AG04449 (cell line): ENCODE results near the gene SLC39A8.

Source experiments
- CTCF ChIA-PET: fragments of 350-600 bp; formaldehyde crosslinking; extraction: SDS; loops from one replicate; lab custom pipeline; 2021; ENCODE audit warnings: antibody characterized with exemption; lab: Yijun Ruan, JAX
- POLR2A ChIA-PET: fragments of 400-600, 350-600 bp; formaldehyde crosslinking; extraction: SDS; loops from one replicate; lab custom pipeline; 2020; ENCODE audit warnings: antibody characterized with exemption, inconsistent platforms; lab: Yijun Ruan, JAX
- DNase-seq: peaks from one replicate; pipeline ENCODE4 v3.0.0-alpha.2; 2010; ENCODE audit warnings: low read depth, low spot score
- H3K4me3 ChIP-seq: 2 replicates; pipeline ENCODE4 v1.5.1; 2011; ENCODE audit warnings: low read depth, mild to moderate bottlenecking, control low read depth, low read length
- CTCF ChIP-seq: IDR thresholded peaks from one replicate; pipeline ENCODE4 v1.5.1; 2011; ENCODE audit warnings: mild to moderate bottlenecking, moderate library complexity, low read length, control low read depth, inconsistent platforms; ENCODE audit not compliant: insufficient read depth; ENCODE audit errors: missing control alignments

The SLC39A8 gene

DNA sequence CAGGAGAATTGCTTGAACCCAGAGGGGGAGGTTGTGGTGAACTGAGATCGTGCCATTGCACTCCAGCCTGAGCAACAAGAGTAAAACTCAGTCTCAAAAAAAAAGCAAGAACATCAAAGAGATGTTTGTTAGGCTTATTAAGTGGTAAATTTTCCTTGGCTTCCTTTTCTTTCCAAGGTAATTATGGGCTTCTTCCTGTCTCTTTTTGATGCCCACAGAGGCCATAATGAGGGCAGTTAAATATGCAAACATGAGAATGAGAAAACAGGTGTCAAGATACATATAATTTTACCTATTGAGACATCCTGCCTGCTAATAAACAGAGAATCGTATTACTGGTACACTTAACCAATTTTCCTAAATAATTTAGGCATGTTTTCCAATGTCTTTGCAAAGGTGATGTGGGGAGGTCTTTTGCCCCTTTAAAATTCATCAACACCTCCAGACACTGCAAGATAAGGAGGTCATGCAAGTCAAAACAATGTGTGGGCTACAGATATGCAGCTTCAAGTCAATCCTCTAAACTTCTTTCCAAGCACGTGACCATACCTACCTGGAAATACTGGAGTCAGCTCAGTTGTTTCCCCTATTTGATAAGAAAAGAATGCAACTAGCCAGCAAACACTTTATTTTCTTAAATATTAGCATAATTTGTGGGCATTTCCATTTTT, 2.7 kb downstream of the SLC39A8 start:
- CTCF ChIA-PET = interaction anchor here (0.8 kb wide), 1 partner anchor 757 kb away, joined by 3 read pairs; the partner anchor contains the start of gene BDH2
- TF ChIP-seq CTCF = no peak
- POLR2A ChIA-PET = no interaction called here
- no peak overlapping the region for H3K4me3 ChIP-seq
- no peak for DNase-seq

DNA sequence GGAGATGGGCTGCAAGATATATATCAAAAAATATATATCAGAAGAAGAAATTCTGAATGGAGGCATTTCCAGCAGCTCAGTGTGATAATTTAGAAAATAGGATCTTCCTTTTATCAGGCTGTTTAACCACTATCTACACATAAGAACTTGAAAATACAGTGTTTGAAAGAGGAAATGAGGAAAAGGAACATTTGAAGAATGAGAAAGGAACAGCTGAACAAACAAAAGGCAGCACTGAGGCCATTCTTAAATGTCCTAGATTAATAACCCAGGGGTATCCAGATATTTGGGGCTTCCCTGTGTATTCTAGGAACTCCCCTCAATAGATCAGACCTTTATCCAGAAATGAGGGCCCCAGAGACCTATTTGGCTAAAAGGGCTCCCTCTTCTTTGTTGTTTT, 4.1 kb downstream of the SLC39A8 start:
- TF ChIP-seq CTCF = no peak
- ChIA-PET CTCF (no interaction called here), POLR2A (no interaction called here)
- no peak overlapping the region for H3K4me3 ChIP-seq
- DNase-seq = no peak

DNA sequence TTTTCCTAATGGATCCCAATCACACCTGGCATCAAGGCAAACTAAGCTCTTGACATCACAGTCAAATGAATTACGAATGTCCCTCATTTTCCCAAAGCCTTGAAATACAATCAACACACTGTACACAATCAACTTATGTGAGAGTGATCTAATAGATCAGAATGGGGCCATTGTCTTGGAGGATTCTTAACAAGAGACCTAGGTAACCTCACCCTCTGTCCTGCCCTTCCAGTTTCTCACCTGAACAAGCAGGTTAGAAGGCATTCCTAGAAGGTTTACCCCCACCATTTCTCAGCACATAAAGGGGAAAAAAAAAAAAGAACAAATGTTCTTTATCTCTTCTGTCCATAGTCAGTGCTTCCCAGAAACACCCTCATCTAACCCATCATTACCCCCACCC, 6.3 kb downstream of the SLC39A8 start:
- TF ChIP-seq CTCF = no peak
- no peak for DNase-seq
- H3K4me3 ChIP-seq = no peak overlapping the region
- ChIA-PET CTCF (no interaction called here), POLR2A (no interaction called here)

- TF ChIP-seq CTCF = no peak
- H3K4me3 ChIP-seq = no peak overlapping the region
- POLR2A ChIA-PET = no interaction called here
- no peak for DNase-seq
- CTCF ChIA-PET = no interaction called here
Measured at GRCh38 chr4:102338405-102338804, 6.9 kb downstream of the SLC39A8 start.

DNA sequence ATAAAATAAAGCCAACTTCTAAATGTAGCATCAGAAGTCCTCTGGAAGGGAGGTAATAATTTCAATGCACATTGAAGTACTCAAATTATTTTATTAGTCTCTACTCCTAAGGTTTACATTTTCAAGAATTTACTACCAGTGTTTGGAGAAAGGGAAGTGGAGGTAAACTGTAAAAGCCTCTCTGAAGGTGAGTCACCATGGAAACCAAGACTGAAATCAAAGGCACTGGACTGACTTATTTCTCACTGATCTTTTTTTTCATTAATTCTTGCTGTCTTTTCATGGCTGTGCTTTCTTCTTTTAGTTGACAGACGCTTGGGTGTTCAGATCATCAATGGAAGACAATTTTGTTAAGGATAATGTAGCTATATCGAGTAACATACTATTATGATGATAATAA, 9.7 kb downstream of the SLC39A8 start:
- ChIA-PET POLR2A (no interaction called here), CTCF (no interaction called here)
- TF ChIP-seq CTCF = no peak
- no peak overlapping the region for H3K4me3 ChIP-seq
- DNase-seq = no peak

- ChIA-PET CTCF (no interaction called here), POLR2A (no interaction called here)
- no peak for DNase-seq
- no peak overlapping the region for H3K4me3 ChIP-seq
- TF ChIP-seq CTCF = no peak
Measured at GRCh38 chr4:102334624-102335023, 10.7 kb downstream of the SLC39A8 start.
